Measurements from ENCODE around the gene TDRD9.
"Not testable (repeated sequence)": the region's sequence is repeated elsewhere in the genome, so short reads cannot be mapped to it uniquely, and the experiment has no call there.

TDRD9 gene

GRCh38 chr14:103928011-103928890 lies at the start of gene TDRD9:
TSS of gene TDRD9 (plus strand) at chr14:103928456. CDS start at chr14:103928510, 54 bp downstream.
- no peak for DNase-seq

GRCh38 chr14:103879118-103879569 lies 49.1 kb upstream of the TDRD9 start:
- no peak for DNase-seq

GRCh38 chr14:103879570-103880347 lies 48.5 kb upstream of the TDRD9 start:
- no peak for DNase-seq

GRCh38 chr14:103880348-103881267 lies 47.6 kb upstream of the TDRD9 start:
- no peak for DNase-seq

GRCh38 chr14:103881268-103882201 lies 46.7 kb upstream of the TDRD9 start:
- no peak for DNase-seq

- no peak for DNase-seq
Observed at GRCh38 chr14:103882503-103883262, 45.6 kb upstream of the TDRD9 start.

GRCh38 chr14:103883263-103883523 lies 45.1 kb upstream of the TDRD9 start:
- DNase-seq, result no peak

- no peak for DNase-seq
Observed at GRCh38 chr14:103884854-103885253, 43.4 kb upstream of the TDRD9 start.

GRCh38 chr14:103885509-103885932 lies 42.7 kb upstream of the TDRD9 start:
- no peak for DNase-seq

GRCh38 chr14:103886304-103887169 lies 41.7 kb upstream of the TDRD9 start:
- no peak for DNase-seq

- DNase-seq, result no peak
Observed at GRCh38 chr14:103887170-103887501, 41.1 kb upstream of the TDRD9 start.

- no peak for DNase-seq
Observed at GRCh38 chr14:103887557-103888115, 40.6 kb upstream of the TDRD9 start.

GRCh38 chr14:103889002-103889312 lies 39.3 kb upstream of the TDRD9 start:
- not testable (repeated sequence) for DNase-seq

- no peak for DNase-seq
Observed at GRCh38 chr14:103889313-103890051, 38.8 kb upstream of the TDRD9 start.

GRCh38 chr14:103890052-103890371 lies 38.2 kb upstream of the TDRD9 start:
- no peak for DNase-seq

GRCh38 chr14:103890821-103891666 lies 37.2 kb upstream of the TDRD9 start:
- no peak for DNase-seq

GRCh38 chr14:103891667-103892215 lies 36.5 kb upstream of the TDRD9 start:
- DNase-seq, result no peak

GRCh38 chr14:103892247-103892646 lies 36.0 kb upstream of the TDRD9 start:
- no peak for DNase-seq

Data from T1000 (cell line).